Neural cell (in vitro differentiated cells): Measurements from ENCODE around the gene RPP14. TPM values are rescaled to one million over a fixed set of nuclear protein-coding genes. Genes with fewer than 3 reads are reported as not detected.

Experiments used
- H2AFZ ChIP-seq: fragments of 200-600, 300-800 bp; sonication (generic), shearing (Covaris generic); 2 replicates; pipeline ENCODE4 v1.6.0; 2014; ENCODE audit warnings: low read depth, mild to moderate bottlenecking, antibody characterized with exemption, low read length, moderate library complexity
- H3F3A ChIP-seq: fragments of 200-600 bp; shearing (Covaris generic); 2 replicates; pipeline ENCODE4 v1.6.1; 2016; ENCODE audit warnings: mild to moderate bottlenecking, moderate library complexity, mixed read lengths, antibody characterized with exemption, low read length; ENCODE audit not compliant: insufficient read depth, poor library complexity, severe bottlenecking
- H3K27ac ChIP-seq: fragments of 200-600, 300-800 bp; sonication (generic), shearing (Covaris generic); 2 replicates; pipeline ENCODE4 v1.5.1; 2014; ENCODE audit warnings: mild to moderate bottlenecking, low read length, moderate library complexity
- H3K27me3 ChIP-seq: fragments of 300-800, 200-600 bp; sonication (generic), shearing (Covaris generic); 2 replicates; pipeline ENCODE4 v1.6.0; 2014; ENCODE audit warnings: mild to moderate bottlenecking, low read depth, low read length, moderate library complexity; ENCODE audit not compliant: insufficient read depth
- H3K36me3 ChIP-seq: fragments of 300-800, 200-600 bp; sonication (generic), shearing (Covaris generic); 2 replicates; pipeline ENCODE4 v1.5.1; 2014; ENCODE audit warnings: mild to moderate bottlenecking, antibody characterized with exemption, low read length, moderate library complexity; ENCODE audit not compliant: insufficient read depth
- H3K4me2 ChIP-seq: fragments of 300-800, 200-600 bp; sonication (generic), shearing (Covaris generic); 2 replicates; pipeline ENCODE4 v1.6.0; 2014; ENCODE audit warnings: mild to moderate bottlenecking, low read length
- H3K4me3 ChIP-seq: fragments of 300-800, 200-600 bp; sonication (generic), shearing (Covaris generic); 2 replicates; pipeline ENCODE4 v1.5.1; 2014; ENCODE audit warnings: mild to moderate bottlenecking, low read length, moderate library complexity
- H3K79me2 ChIP-seq: fragments of 200-600 bp; shearing (Covaris generic); replicated peaks from 2 replicates; pipeline ENCODE4 v1.6.0; 2014; ENCODE audit warnings: mild to moderate bottlenecking, low read length, moderate library complexity; ENCODE audit not compliant: insufficient read depth
- H3K9ac ChIP-seq: fragments of 300-800, 200-600 bp; sonication (generic), shearing (Covaris generic); 2 replicates; pipeline ENCODE4 v1.6.1; 2016; ENCODE audit warnings: mild to moderate bottlenecking, low read length, mixed read lengths
- H3K9me2 ChIP-seq: fragments of 200-600 bp; shearing (Covaris generic); 2 replicates; pipeline ENCODE4 v1.6.1; 2016; ENCODE audit warnings: mild to moderate bottlenecking, low read length, mixed read lengths; ENCODE audit not compliant: insufficient read depth
- H3K9me3 ChIP-seq: fragments of 200-600, 300-800 bp; sonication (generic), shearing (Covaris generic); 2 replicates; pipeline ENCODE4 v1.6.1; 2016; ENCODE audit warnings: mild to moderate bottlenecking, mixed run types, low read length, moderate library complexity, mixed read lengths
- H4K20me1 ChIP-seq: fragments of 200-600 bp; shearing (Covaris generic); 2 replicates; pipeline ENCODE4 v1.6.1; 2016; ENCODE audit warnings: mild to moderate bottlenecking, mixed run types; ENCODE audit not compliant: insufficient read depth
- CTCF ChIP-seq: fragments of 450-650 bp; IDR thresholded peaks from 2 replicates; pipeline ENCODE4 v1.5.1; 2014; ENCODE audit warnings: antibody characterized with exemption, mild to moderate bottlenecking, moderate library complexity; ENCODE audit not compliant: poor library complexity, severe bottlenecking
- EP300 ChIP-seq: fragments of 450-650 bp; conservative IDR thresholded peaks from 2 replicates; pipeline ENCODE4 v1.6.1; 2014; ENCODE audit warnings: antibody characterized with exemption, mild to moderate bottlenecking, moderate library complexity; ENCODE audit not compliant: poor library complexity, severe bottlenecking
- EZH2 ChIP-seq: fragments of 200-600, 300-800 bp; shearing (Covaris generic), sonication (generic); IDR thresholded peaks from 2 replicates; pipeline ENCODE4 v1.6.1; 2014; ENCODE audit warnings: antibody characterized with exemption, low read length, borderline replicate concordance, mild to moderate bottlenecking; ENCODE audit not compliant: insufficient read depth, poor library complexity, severe bottlenecking
- MXI1 ChIP-seq: fragments of 450-650 bp; conservative IDR thresholded peaks from 2 replicates; pipeline ENCODE4 v1.6.1; 2014; ENCODE audit warnings: antibody characterized with exemption, mild to moderate bottlenecking; ENCODE audit not compliant: poor library complexity, severe bottlenecking
- POLR2AphosphoS5 ChIP-seq: IDR thresholded peaks from 2 replicates; pipeline ENCODE4 v1.6.1; 2012
- RAD21 ChIP-seq: fragments of 450-650 bp; conservative IDR thresholded peaks from 2 replicates; pipeline ENCODE4 v1.6.1; 2014; ENCODE audit warnings: antibody characterized with exemption, mild to moderate bottlenecking, moderate library complexity
- REST ChIP-seq: IDR thresholded peaks from 2 replicates; pipeline ENCODE4 v1.6.1; 2012; ENCODE audit warnings: borderline replicate concordance
- SMC3 ChIP-seq: fragments of 450-650 bp; conservative IDR thresholded peaks from 2 replicates; pipeline ENCODE4 v1.6.1; 2014; ENCODE audit warnings: antibody characterized with exemption, mild to moderate bottlenecking, moderate library complexity; ENCODE audit not compliant: poor library complexity
- TAF1 ChIP-seq: IDR thresholded peaks from 2 replicates; pipeline ENCODE4 v1.6.1; 2012; ENCODE audit warnings: low read depth
- polyA plus RNA-seq: library from polyadenylated mRNA; depleted of rRNA; stranded (reverse); fragments of >200 nt; gene quantifications from 2 replicates; pipeline ENCODE4 v1.2.3, GENCODE V29; 2014

RPP14 gene
- polyA plus RNA-seq, 1 donor from 2014 or later = 13.0 TPM

DNA sequence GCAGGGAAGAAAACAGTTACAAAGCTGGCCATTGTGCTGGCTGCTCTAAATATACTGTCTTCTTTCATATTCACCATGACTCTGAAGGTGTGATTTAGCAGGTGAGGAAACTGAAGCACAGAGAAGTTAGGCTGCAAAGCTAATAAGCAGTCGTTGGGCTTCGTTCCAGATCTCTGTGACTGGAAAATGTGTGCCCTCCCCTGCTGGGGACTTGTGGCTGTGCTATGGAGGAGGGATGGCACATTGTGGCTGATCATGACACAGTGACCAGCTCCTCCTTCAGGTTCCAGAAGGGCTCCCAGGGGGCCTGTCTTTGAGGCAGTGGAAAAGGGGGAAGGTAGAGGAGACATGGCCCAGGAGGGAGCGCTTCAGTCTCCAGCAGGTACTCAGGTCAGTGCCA, 45.9 kb downstream of the RPP14 start:
- H3K9me2 ChIP-seq = no peaks in the 10 kb centered on the region
- H3K4me3 ChIP-seq = no peak overlapping the region
- no peak overlapping the region for H3K27ac ChIP-seq
- H3K79me2 ChIP-seq = no peaks in the 10 kb centered on the region
- no peak overlapping the region for H3K4me2 ChIP-seq
- no peaks in the 10 kb centered on the region for H3K9me3 ChIP-seq
- no peaks in the 10 kb centered on the region for H4K20me1 ChIP-seq
- no peak overlapping the region for H2AFZ ChIP-seq
- TF ChIP-seq CTCF (no peak), EP300 (no peak), POLR2AphosphoS5 (no peak), SMC3 (no peak), EZH2 (no peak), RAD21 (no peak), REST (no peak), TAF1 (no peak), MXI1 (no peak)
- H3K36me3 ChIP-seq = no peaks in the 10 kb centered on the region
- H3F3A ChIP-seq = no peaks in the 10 kb centered on the region
- no peak overlapping the region for H3K9ac ChIP-seq
- H3K27me3 ChIP-seq = no peaks in the 10 kb centered on the region

DNA sequence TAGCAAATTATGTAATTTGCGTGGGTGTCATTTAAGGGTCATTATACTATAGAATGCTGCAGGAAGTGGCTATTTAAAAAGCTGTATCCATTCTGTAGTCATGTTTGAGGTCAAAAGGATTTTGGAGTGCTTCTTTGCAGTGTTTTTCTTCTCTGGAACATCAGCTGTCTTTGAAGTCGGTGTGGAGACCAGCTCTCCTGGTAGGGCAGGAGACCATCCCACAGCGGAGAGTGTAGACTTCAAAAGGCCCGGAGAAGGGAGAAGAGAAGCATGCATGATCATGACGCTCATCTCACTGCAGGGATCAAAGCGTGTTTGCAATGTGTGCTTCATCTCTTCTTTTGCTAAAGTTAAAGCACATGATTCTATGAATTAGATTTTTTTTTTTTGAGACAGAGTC, 46.6 kb downstream of the RPP14 start:
- Histone ChIP-seq H3F3A (no peaks in the 10 kb centered on the region), H3K4me2 (no peak overlapping the region), H4K20me1 (no peaks in the 10 kb centered on the region), H3K9me3 (no peaks in the 10 kb centered on the region), H3K36me3 (no peaks in the 10 kb centered on the region), H3K4me3 (no peak overlapping the region), H3K27me3 (no peaks in the 10 kb centered on the region), H3K9me2 (no peaks in the 10 kb centered on the region), H3K9ac (no peak overlapping the region), H2AFZ (no peak overlapping the region), H3K27ac (no peak overlapping the region), H3K79me2 (no peaks in the 10 kb centered on the region)
- TF ChIP-seq EZH2 = no peak
- no peak for TF ChIP-seq REST
- no peak for TF ChIP-seq CTCF
- no peak for TF ChIP-seq POLR2AphosphoS5
- no peak for TF ChIP-seq TAF1
